K562 (cell line): Measurements from ENCODE around the gene SPI1. TPM values are rescaled to one million over a fixed set of nuclear protein-coding genes. Genes with fewer than 3 reads are reported as not detected.

Experiments
- CCAR2 ChIP-seq: fragments of 200-400 bp; formaldehyde crosslinking; IDR thresholded peaks from 2 replicates; pipeline ENCODE4 v1.6.1; 2017; ENCODE audit warnings: mild to moderate bottlenecking, low read depth, low read length
- CREBBP ChIP-seq: IDR thresholded peaks from one replicate; pipeline ENCODE4 v1.6.1; 2012; ENCODE audit warnings: low read depth, mild to moderate bottlenecking, control low read depth, inconsistent platforms, low read length
- ELF1 ChIP-seq: fragments of 200-800 bp; sonication (Bioruptor generic); IDR thresholded peaks from 2 replicates; pipeline ENCODE4 v1.6.1; 2016; ENCODE audit warnings: missing genetic modification characterization, missing compliant biosample characterization
- EP400 ChIP-seq: fragments of 450-650 bp; IDR thresholded peaks from 2 replicates; pipeline ENCODE4 v1.6.1; 2017; ENCODE audit warnings: antibody characterized with exemption, mild to moderate bottlenecking, moderate library complexity
- FOXO4 ChIP-seq: fragments of 450-650 bp; formaldehyde crosslinking; IDR thresholded peaks from 2 replicates; pipeline ENCODE4 v1.4.0; 2020; ENCODE audit warnings: mild to moderate bottlenecking, moderate library complexity
- HEY1 ChIP-seq: fragments of 250-450 bp; sonication (Bioruptor Pico); IDR thresholded peaks from 2 replicates; pipeline ENCODE4 v1.5.0; 2020; ENCODE audit warnings: mild to moderate bottlenecking, moderate library complexity, borderline replicate concordance
- HNRNPUL1 ChIP-seq: fragments of 200-400 bp; formaldehyde crosslinking; IDR thresholded peaks from 2 replicates; pipeline ENCODE4 v1.6.1; 2017; ENCODE audit warnings: low read length
- JUN ChIP-seq, 2 experiments: sonication (generic) in 1 of 2; formaldehyde crosslinking in 1 of 2; IDR thresholded peaks; 2 replicates each; pipeline versions ENCODE4 v1.6.1 to v1.8.0; 2012 to 2022; ENCODE audit warnings: borderline replicate concordance in 2 of 2, mild to moderate bottlenecking in 2 of 2, improper control_type of control experiment in 1 of 2, low read depth in 1 of 2, low read length in 1 of 2, missing genetic modification reagents in 1 of 2
- MYC ChIP-seq, 2 experiments: fragments of 250-450 bp in 1 of 2; sonication (Bioruptor Pico) in 1 of 2; IDR thresholded peaks; 2 replicates each; pipeline versions ENCODE4 v1.5.1 to v1.6.1; 2012 to 2021; ENCODE audit warnings: low read depth in 2 of 2, borderline replicate concordance in 1 of 2, improper control_type of control experiment in 1 of 2, low read length in 1 of 2, mild to moderate bottlenecking in 1 of 2, moderate library complexity in 1 of 2
- NCOR1 ChIP-seq: fragments of 450-650 bp; IDR thresholded peaks from 2 replicates; pipeline ENCODE4 v1.6.1; 2016; ENCODE audit warnings: mild to moderate bottlenecking, moderate library complexity
- NELFE ChIP-seq: IDR thresholded peaks from 2 replicates; pipeline ENCODE4 v1.6.1; 2011; ENCODE audit warnings: mild to moderate bottlenecking; ENCODE audit not compliant: insufficient read depth, insufficient read length
- POLR2A ChIP-seq: fragments of 450-650 bp; conservative IDR thresholded peaks from 2 replicates; pipeline ENCODE4 v1.6.1; 2016
- POLR2G ChIP-seq: fragments of 200-400 bp; formaldehyde crosslinking; IDR thresholded peaks from 2 replicates; pipeline ENCODE4 v1.6.1; 2017; ENCODE audit warnings: low read depth, mild to moderate bottlenecking, antibody characterized with exemption, low read length, moderate library complexity
- POLR2H ChIP-seq: IDR thresholded peaks from 2 replicates; pipeline ENCODE4 v1.6.1; 2016; ENCODE audit warnings: missing genetic modification characterization, low read depth, mild to moderate bottlenecking, control low read depth, missing compliant biosample characterization, moderate library complexity
- PRDM10 ChIP-seq: fragments of 450-650 bp; IDR thresholded peaks from 2 replicates; pipeline ENCODE4 v1.6.1; 2018; ENCODE audit not compliant: partially characterized antibody
- PURB ChIP-seq: sonication (generic); formaldehyde crosslinking; IDR thresholded peaks from 2 replicates; pipeline ENCODE4 v1.9.0; 2021; ENCODE audit warnings: low read depth, mild to moderate bottlenecking, missing genetic modification reagents
- RAD21 ChIP-seq, 2 experiments: fragments of 250-450 bp in 1 of 2; fragments of 450-650 bp in 1 of 2; sonication (Bioruptor Pico) in 1 of 2; formaldehyde crosslinking in 1 of 2; IDR thresholded peaks in 1 of 2; conservative IDR thresholded peaks in 1 of 2; 2 replicates each; pipeline versions ENCODE4 v1.4.0 to v1.8.0; 2020 to 2022; ENCODE audit warnings: mild to moderate bottlenecking in 2 of 2, moderate library complexity in 1 of 2
- SNIP1 ChIP-seq: fragments of 450-650 bp; IDR thresholded peaks from 2 replicates; pipeline ENCODE4 v1.7.1; 2017; ENCODE audit warnings: low read depth, mild to moderate bottlenecking
- TBP ChIP-seq: optimal IDR thresholded peaks from 2 replicates; pipeline ENCODE3; 2011; ENCODE audit warnings: low read depth, low read length, improper control_type of control experiment
- ZNF174 ChIP-seq: fragments of 250-450 bp; sonication (Bioruptor Pico); IDR thresholded peaks from 2 replicates; pipeline ENCODE4 v1.4.0; 2020; ENCODE audit warnings: mild to moderate bottlenecking
- ZNF316 ChIP-seq: fragments of 450-650 bp; IDR thresholded peaks from 2 replicates; pipeline ENCODE4 v1.6.1; 2016
- ZNF778 ChIP-seq: fragments of 450-650 bp; formaldehyde crosslinking; IDR thresholded peaks from 2 replicates; pipeline ENCODE4 v1.4.0; 2020; ENCODE audit warnings: mild to moderate bottlenecking, moderate library complexity
- polyA plus RNA-seq, 8 experiments: library from polyadenylated mRNA; depleted of rRNA in 4 of 8; stranded (reverse) in 5 of 8; unstranded in 3 of 8; fragments of >200 nt; fragmentation: Nextera tagmentation in 2 of 8; fragmentation: Illumina TruSeq in 1 of 8; extraction: Ambion mirVana in 2 of 8; extraction: Trizol in 1 of 8; gene quantifications; 2 replicates each; pipeline versions ENCODE4 v1.2.1 to v1.2.3, GENCODE V29; 2011 to 2014; ENCODE audit warnings: inconsistent platforms in 1 of 8, missing spikeins in 1 of 8
- total RNA-seq, 7 experiments: library from RNA; depleted of rRNA in 6 of 7; stranded (reverse); fragments of >200 nt in 6 of 7; fragmentation: Illumina TruSeq in 2 of 7; extraction: Trizol in 2 of 7; gene quantifications; 2 replicates each; pipeline versions ENCODE4 v1.2.1 to v1.2.3, GENCODE V29; 2011 to 2021; ENCODE audit warnings: low replicate concordance in 1 of 7

Gene SPI1
- total and polyA plus RNA-seq, 9 of the 15 experiments (the other 6 are each of a cell fraction or from before 2014, with no cell fraction given) = 0.10 to 33.7 (median 10.3) TPM

- TF ChIP-seq JUN (IDR thresholded peaks at IDR 0.05; ENCODE audit: borderline replicate concordance, low read depth, low read length) (no peak), JUN (CRISPR knock-in tag; IDR thresholded peaks at IDR 0.05; ENCODE audit: borderline replicate concordance) (no peak; the same call in 1 of the 2 replicates), HEY1 (CRISPR knock-in tag) (no peak), CREBBP (no peak), ELF1 (peak; percentile 63; the same call in 1 of the 2 replicates), CCAR2 (no peak), PRDM10 (no peak), NCOR1 (no peak), HNRNPUL1 (no peak), RAD21 (CRISPR knock-in tag; conservative IDR thresholded peaks at IDR 0.05 in 1 of 2, IDR thresholded peaks at IDR 0.05 in 1 of 2) (no peak), POLR2G (peak; percentile 72; the same call in 1 of the 2 replicates), TBP (peak; percentile 8), FOXO4 (CRISPR knock-in tag) (no peak; the same call in 1 of the 2 replicates), ZNF316 (0 out of 2 replicates have a peak, but pooled peaks have one; percentile 33), SNIP1 (no peak), PURB (CRISPR knock-in tag) (no peak), ZNF174 (CRISPR knock-in tag) (no peak), EP400 (peak; percentile 71), MYC (IDR thresholded peaks at IDR 0.05; ENCODE audit: low read depth, low read length) (peak; percentile 78), MYC (CRISPR knock-in tag; IDR thresholded peaks at IDR 0.05; ENCODE audit: borderline replicate concordance, low read depth) (no peak), ZNF778 (no peak), POLR2H (no peak), NELFE (no peak), POLR2A (peak; percentile 48; the same call in 1 of the 2 replicates)
Observed at GRCh38 chr11:47394322-47395222, 16.2 kb upstream of the SPI1 start (continued).
